ENCODE measurements around the gene INSYN2B.

GRCh38 chr5:170021506-170021905 lies 41.2 kb upstream of the INSYN2B start:
- TF ChIP-seq CTCF (optimal IDR thresholded peaks at IDR 0.05 in 1 of 3, IDR thresholded peaks at IDR 0.05 in 1 of 3, conservative IDR thresholded peaks at IDR 0.05 in 1 of 3; ENCODE audit: extremely low read depth in 1 of 3, insufficient read depth in 2 of 3, low read length in 3 of 3) (no peak), EZH2 (IDR thresholded peaks at IDR 0.05; ENCODE audit: low read length) (no peak)
